Measurements from ENCODE around the gene UPK2. TPM values are rescaled to one million over a fixed set of nuclear protein-coding genes. Genes with fewer than 3 reads are reported as not detected.

The UPK2 gene
- total RNA-seq, result under 1 TPM in 1 of 2 experiments, not detected in 1; 0.44 TPM

DNA sequence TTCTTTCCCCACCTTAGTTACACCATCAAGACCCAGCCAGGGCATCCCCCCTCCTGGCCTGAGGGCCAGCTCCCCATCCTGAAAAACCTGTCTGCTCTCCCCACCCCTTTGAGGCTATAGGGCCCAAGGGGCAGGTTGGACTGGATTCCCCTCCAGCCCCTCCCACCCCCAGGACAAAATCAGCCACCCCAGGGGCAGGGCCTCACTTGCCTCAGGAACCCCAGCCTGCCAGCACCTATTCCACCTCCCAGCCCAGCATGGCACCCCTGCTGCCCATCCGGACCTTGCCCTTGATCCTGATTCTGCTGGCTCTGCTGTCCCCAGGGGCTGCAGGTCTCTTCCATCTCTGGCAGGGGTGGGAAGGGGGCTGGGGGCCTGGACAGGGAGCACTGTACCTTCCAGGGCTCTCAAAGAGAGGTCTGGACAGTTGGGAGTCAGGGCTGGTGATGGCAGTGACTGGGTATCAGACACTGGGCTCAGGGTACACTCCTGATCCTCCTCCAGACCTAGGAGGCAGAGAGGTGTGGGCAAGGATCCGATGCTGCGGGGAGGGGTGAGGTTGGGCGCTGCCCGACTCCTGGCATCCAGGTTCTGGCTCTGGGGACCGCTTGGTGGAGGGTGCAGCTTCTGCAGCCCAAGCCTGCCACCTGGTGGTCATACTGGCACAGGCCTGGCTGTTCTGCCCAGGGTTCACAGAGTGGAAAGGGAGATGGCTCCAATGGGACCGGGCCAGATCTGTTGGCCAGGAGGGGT is at the start of gene UPK2:
TSS of gene UPK2 (plus strand) at position 205 of the 753 bp plus-strand sequence. CDS start at position 258, 53 bp downstream.
- peak; percentile 90 for DNase-seq
- POLR2A ChIA-PET, result no interaction called here
- no peak within 1 kb of the TSS for H3K27ac Mint-ChIP-seq
- ATAC-seq (ENCODE audit: low read depth), result peak; percentile 98
- no peaks in the 10 kb centered on the region for H3K27me3 Mint-ChIP-seq
- H3K36me3 Mint-ChIP-seq, result no peaks in the 10 kb centered on the region
- H3K4me3 Mint-ChIP-seq, result no peak within 1 kb of the TSS
- peaks cover 5% of the 10 kb centered on the region for H3K4me1 Mint-ChIP-seq
- no peaks in the 10 kb centered on the region for H3K9me3 Mint-ChIP-seq

DNA sequence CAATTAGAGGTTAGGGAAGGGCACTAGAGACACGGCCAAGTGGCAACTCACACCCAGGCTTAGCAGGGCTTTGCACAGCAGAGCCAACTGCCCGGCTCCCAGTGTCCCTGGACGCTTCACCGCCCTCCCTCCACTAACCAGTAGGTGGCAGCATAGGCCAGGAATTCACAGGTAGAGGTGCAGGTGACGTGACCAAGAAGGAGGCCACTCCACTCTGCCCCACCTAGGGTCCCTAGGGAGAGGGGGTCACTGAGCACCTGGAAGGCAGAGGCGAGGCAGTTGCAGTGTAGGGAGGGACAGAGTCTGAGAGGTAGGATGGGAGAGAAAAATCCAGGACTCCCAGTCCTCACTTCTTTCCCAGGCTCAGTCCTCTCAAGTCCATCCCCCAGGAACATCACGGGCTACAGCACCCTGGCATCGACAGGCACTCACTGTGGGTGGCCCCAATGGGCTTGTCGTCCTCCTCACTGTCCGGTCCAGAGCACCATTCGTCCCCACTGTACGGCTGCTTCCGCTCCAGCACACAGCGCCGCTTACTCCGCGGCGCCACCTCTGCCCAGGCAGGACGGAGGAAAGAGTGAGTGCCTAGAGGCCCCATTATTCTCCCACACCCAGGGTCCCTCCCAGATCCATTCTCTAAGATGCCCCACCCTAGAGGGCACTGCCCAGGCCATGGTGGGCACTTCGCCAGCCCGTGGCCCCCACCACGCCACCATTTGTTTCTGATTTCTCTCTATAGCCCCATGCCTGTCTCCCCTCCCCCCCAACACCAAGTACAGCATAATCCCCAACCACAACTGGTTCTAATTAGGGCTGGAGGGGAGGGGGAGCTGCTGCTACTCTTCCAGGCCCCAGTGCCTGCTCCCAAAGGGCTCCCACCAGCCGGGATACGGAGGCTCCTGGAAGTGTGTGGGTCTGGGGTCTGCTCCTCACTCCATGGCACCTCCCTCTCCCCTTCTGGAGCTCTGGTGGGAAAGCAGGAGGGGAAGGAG is 48.8 kb upstream of the UPK2 start:
- Mint-ChIP-seq H3K27ac (peak overlapping the region; percentile 64), H3K9me3 (no peaks in the 10 kb centered on the region), H3K4me3 (peak overlapping the region; percentile 49), H3K4me1 (peaks cover 34% of the 10 kb centered on the region), H3K36me3 (peaks cover 5% of the 10 kb centered on the region), H3K27me3 (no peaks in the 10 kb centered on the region)
- POLR2A ChIA-PET, result interaction anchor here (0.8 kb wide), 1 partner anchor 123 kb away, joined by 3 read pairs; no protein-coding TSS in a partner anchor
- peak; percentile 71 for ATAC-seq (ENCODE audit: low read depth)
- DNase-seq, result peak; percentile 87

DNA sequence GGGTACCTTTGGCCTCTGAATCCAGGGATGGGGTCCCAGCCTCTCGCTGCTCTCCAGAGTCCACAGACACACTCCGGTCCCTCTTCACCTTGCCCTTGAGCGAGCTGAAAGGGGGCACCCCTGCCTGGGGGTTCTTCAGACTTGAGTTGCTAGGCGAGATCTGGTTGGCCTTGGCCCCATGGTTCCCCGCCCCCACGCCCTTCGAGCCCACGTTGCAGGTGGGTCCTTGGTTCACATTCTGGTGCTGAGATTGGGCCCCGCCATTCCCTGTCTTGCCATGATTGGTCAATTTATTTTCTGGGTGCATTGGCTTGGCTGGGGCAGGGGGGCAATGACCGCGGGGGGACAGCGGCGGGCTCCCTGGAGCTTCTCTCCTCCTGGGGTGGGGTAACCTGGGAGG is 47.8 kb upstream of the UPK2 start:
- Mint-ChIP-seq H3K4me3 (no peak overlapping the region), H3K9me3 (no peaks in the 10 kb centered on the region), H3K27ac (peak overlapping the region; percentile 25), H3K36me3 (peaks cover 5% of the 10 kb centered on the region), H3K27me3 (no peaks in the 10 kb centered on the region), H3K4me1 (peaks cover 42% of the 10 kb centered on the region)
- no peak for ATAC-seq (ENCODE audit: low read depth)
- no peak for DNase-seq
- POLR2A ChIA-PET, result interaction anchor here (0.6 kb wide), 1 partner anchor 35 kb away, joined by 3 read pairs; no protein-coding TSS in a partner anchor

DNA sequence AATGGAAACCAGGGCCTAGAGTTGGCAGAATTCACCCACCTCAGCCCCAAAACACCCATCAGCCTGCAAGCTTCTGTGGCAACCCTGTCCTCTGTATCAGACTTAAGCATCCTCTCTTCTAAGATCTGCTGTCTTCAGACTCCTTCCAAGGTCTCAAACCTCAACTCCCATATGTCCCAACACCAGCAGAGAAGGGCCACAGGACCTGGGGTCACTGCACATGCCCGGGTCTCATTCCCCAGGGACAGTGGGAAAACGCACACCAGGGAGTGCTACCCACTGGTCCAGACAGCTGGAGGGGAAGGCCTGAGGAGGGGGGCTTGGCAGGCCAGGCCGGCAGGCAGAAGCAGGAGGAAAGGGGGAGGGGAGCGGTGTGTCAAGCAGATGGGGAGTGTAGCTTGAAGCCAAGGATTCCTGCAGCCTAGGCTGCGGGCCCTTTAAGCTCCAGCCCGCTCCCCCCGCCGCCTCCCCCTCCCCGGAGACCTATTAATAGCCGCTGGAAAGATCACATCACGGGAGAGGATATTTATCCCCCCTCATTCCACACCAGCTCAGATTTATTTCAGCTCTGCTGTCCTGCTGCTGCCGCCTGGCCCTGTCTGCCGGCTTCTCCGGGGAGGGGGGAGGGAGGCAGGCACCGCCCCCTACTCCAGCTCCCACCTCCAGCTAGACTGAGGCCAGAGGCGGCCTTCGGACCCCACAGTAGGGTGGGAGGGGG is 47.0 kb upstream of the UPK2 start:
- Mint-ChIP-seq H3K4me3 (no peak overlapping the region), H3K27me3 (no peaks in the 10 kb centered on the region), H3K9me3 (no peaks in the 10 kb centered on the region), H3K4me1 (peaks cover 44% of the 10 kb centered on the region), H3K27ac (peak overlapping the region; percentile 83), H3K36me3 (peaks cover 5% of the 10 kb centered on the region)
- no peak for DNase-seq
- POLR2A ChIA-PET, result interaction anchor here (0.6 to 1.3 kb wide), 5 partner anchors 44 to 260 kb away, joined by 3 to 5 read pairs (median 3); partner anchors contain the start of genes DDX6 and NLRX1
- ATAC-seq (ENCODE audit: low read depth), result no peak

DNA sequence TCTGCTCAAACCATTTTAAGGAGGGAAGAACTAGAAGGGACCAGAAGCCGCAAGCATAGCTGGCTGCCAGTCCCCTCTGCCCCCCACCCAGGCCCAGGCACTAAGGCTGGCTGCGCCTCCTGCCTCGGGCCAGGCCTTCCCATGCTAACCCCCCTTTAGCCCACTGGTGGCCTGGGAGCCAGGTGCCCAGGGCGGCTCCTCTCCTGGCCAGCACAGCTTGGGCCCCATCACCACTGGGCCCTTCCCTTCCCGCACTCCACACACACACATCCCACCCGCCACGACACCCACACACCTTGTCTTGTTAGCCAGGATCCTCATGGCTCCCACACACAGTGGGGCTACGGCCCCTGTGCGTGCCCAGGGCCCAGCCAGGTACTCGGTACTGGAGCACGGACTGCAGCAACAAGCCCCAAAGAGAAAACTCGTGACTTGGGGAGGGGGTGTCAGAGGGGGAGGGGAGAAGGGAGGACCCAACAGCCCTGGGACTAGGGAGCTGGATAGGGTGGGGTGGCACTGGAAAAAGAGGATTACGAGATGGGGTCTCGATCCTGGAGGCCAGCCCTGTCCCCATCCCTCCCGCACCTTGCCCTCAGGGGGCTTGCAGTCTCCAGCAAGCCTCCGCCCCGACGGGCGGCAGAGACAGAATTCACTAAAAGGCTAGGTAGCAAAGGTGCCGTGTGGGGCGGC is 46.3 kb upstream of the UPK2 start:
- peaks cover 51% of the 10 kb centered on the region for H3K4me1 Mint-ChIP-seq
- peak overlapping the region; percentile 51 for H3K4me3 Mint-ChIP-seq
- H3K36me3 Mint-ChIP-seq, result peaks cover 5% of the 10 kb centered on the region
- ATAC-seq (ENCODE audit: low read depth) (no peak), DNase-seq (no peak)
- POLR2A ChIA-PET, result interaction anchor here (0.6 to 1.7 kb wide), 8 partner anchors 43 to 259 kb away, joined by 3 to 5 read pairs (median 4); partner anchors contain the start of genes DDX6, NLRX1 and VPS11
- no peak overlapping the region for H3K27ac Mint-ChIP-seq
- no peaks in the 10 kb centered on the region for H3K9me3 Mint-ChIP-seq
- H3K27me3 Mint-ChIP-seq, result no peaks in the 10 kb centered on the region

DNA sequence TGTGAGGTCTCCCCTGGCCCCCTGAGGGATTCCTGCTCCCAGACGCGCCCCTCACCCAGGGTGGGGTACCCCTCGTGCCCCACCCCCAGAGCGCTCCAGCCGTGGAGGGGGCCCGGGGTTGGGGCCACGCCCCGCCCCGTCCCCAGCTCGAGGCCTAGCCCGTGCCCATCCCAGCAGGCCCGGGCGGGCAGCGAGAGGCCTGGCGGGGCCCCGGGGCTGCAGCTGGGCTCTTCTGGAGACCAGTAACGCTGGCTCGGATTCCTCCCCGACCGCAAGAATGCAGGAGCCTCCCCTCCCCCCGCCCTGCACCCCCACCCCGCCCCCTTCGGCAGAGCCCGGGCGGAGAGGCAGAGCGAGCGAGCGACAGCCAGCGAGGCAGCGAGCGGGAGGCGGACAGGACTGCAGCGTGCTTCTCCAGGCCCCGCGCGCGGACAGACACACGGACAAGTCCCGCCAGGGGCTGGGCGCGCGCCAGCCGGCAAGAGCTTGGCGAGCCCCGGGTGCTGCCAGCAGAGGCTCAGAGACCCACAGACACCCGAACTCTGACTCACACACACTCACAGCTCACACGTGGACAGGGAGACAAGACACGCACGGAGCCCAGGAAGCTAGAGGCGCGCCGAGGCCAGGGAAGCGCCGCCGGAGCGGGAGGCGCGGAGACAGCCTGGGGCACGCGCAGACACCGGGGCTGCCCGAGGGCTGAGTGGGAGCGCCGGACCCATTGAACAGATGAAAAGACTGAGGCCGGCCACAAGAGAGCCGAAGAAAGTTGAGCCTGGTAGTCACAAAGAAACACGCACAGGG is 45.6 kb upstream of the UPK2 start:
- ATAC-seq (ENCODE audit: low read depth) (no peak), DNase-seq (peak; percentile 53)
- no peaks in the 10 kb centered on the region for H3K27me3 Mint-ChIP-seq
- H3K9me3 Mint-ChIP-seq, result no peaks in the 10 kb centered on the region
- H3K4me3 Mint-ChIP-seq, result peak overlapping the region; percentile 84
- H3K36me3 Mint-ChIP-seq, result peaks cover 5% of the 10 kb centered on the region
- peaks cover 57% of the 10 kb centered on the region for H3K4me1 Mint-ChIP-seq
- POLR2A ChIA-PET, result interaction anchor here (0.5 to 1.7 kb wide), 10 partner anchors 16 to 315 kb away, joined by 3 to 7 read pairs (median 4); partner anchors contain the start of genes CENATAC, DDX6, NLRX1 and VPS11
- peak overlapping the region; percentile 85 for H3K27ac Mint-ChIP-seq

DNA sequence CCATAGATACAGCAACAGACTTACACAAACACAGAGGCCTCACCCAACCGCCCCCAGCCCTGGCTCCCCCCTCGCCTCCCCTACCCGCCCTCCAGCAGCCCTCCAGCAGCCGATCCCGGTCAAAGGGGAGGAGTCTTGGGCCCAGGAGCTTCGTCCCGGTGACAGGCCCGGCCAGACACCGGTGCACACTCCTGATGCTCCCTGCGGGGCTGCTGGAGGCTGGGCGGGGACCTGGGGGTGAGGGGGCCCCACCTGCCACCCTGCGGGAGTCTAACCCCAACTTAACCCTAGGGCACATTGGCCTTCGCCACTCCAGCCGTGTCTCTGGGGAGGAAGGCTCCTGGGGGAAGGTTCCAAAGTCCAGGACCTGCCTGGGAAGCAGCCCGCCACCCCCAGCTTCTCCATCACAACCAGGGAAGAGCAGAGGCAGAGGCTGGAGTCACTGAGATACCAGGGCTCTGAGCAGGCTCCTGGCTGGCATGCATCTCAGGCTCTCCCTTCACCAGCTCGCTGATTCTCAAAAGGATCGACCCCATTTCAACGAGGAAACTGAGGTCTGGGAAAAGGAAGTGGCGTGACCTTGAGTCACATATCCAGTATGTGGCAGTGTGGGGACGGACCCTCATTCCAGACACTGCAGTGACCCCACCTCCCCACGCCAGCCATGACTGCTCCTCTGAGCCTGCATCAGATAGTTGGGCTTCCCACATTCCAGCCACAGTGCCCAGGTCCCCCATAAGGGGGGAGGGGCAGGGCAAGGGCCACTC is 44.8 kb upstream of the UPK2 start:
- Mint-ChIP-seq H3K27ac (peak overlapping the region; percentile 98), H3K4me3 (peak overlapping the region; percentile 84), H3K36me3 (peaks cover 5% of the 10 kb centered on the region), H3K27me3 (no peaks in the 10 kb centered on the region), H3K4me1 (peaks cover 63% of the 10 kb centered on the region), H3K9me3 (no peaks in the 10 kb centered on the region)
- DNase-seq, result peak; percentile 50
- POLR2A ChIA-PET, result interaction anchor here (1.0 to 3.5 kb wide), 8 partner anchors 16 to 183 kb away, joined by 3 to 16 read pairs (median 4); partner anchors contain the start of genes CENATAC, DDX6 and VPS11
- no peak for ATAC-seq (ENCODE audit: low read depth)

DNA sequence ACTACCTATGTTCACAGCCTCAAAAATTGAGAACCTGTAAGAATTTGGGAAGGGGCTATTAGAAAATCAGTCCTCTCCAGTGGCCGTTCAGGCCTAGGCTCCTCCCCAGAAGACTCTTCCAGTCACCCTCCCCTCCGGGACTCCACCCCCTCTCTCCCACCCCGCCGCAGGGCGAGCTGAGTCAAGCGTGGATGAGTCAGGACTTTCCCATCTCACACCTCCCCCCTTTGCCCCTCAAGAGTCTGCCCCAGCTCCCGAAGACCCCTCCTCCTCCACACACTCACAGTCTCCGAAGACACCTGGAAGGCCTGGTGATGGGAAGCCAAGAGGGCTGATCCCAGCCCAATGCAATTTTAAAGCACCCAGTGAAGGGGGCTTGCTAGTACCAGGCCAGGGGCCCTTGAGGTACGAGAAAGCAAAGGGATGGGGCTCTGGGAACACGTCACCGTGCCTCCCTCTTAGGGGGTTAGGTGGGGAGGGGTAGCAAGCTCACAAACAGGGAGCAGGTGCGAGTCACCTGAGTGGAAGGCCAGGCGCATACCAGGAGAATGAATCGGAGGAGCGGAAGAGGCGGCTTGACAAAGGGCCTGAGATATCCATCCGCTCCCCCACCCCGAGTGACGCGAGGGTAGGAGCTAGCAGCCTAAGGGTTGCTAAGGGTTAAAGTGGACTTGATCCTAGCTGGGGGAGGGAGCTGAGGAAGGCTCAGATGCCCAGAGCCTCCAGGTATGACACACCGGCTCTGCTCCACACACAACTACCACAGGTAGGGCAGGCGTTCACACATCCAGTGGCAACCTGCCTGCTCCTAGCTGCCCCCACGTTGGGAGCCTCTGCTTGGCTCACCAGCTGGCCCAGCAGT is 44.0 kb upstream of the UPK2 start:
- ATAC-seq (ENCODE audit: low read depth), result peak; percentile 15
- DNase-seq, result peak; percentile 68
- Mint-ChIP-seq H3K27me3 (no peaks in the 10 kb centered on the region), H3K4me1 (peaks cover 67% of the 10 kb centered on the region), H3K4me3 (peak overlapping the region; percentile 84), H3K36me3 (peaks cover 3% of the 10 kb centered on the region), H3K9me3 (no peaks in the 10 kb centered on the region), H3K27ac (peak overlapping the region; percentile 98)
- POLR2A ChIA-PET, result interaction anchor here (0.6 to 3.6 kb wide), 13 partner anchors 16 to 183 kb away, joined by 3 to 30 read pairs (median 5); partner anchors contain the start of genes CENATAC and DDX6

DNA sequence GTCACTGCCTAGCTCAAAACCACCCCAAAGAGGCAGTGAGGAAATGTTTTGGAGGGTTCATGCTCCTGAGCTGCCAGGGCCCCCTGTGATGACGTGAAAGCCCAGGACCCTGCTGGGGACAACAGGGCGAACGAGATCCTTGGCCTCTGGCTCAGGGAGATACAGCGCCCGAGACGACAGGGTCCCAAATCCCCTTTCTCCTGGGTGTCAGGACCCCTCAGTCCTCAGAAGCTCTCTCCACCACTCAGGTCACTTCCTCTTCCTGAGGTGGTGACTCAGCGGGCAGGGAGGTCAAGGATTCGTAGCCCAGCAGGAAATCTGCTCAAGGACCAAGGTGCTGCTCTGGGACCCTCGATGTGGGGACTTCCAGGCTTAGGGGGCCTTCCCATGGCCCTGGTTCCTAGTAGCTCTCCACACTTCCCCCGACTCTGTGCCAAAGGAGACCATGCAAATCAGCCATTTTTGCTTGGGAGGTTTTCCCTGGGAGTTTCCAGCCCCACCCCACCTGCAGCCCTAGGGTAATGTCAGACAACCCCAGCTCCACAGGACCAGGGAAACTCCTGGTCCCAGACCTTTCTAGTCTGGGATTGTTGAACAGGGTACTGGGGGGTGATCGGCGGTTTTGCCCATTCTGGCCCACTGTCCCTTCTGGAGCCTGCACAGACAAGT is 43.2 kb upstream of the UPK2 start:
- peak overlapping the region; percentile 84 for H3K4me3 Mint-ChIP-seq
- POLR2A ChIA-PET, result interaction anchor here (0.5 to 3.6 kb wide), 13 partner anchors 17 to 182 kb away, joined by 3 to 30 read pairs (median 5); partner anchors contain the start of gene DDX6
- peak; percentile 60 for DNase-seq
- H3K36me3 Mint-ChIP-seq, result peaks cover 2% of the 10 kb centered on the region
- peak overlapping the region; percentile 98 for H3K27ac Mint-ChIP-seq
- no peaks in the 10 kb centered on the region for H3K9me3 Mint-ChIP-seq
- peaks cover 68% of the 10 kb centered on the region for H3K4me1 Mint-ChIP-seq
- no peaks in the 10 kb centered on the region for H3K27me3 Mint-ChIP-seq
- no peak for ATAC-seq (ENCODE audit: low read depth)

Measured in activated naive CD8-positive, alpha-beta T cell treated with anti-CD3 and anti-CD28 coated beads, Interleukin-2, amount 10 ng/mL, durations not matched to agents 7 days and 5 days (primary cell).